H1 (cell line): ENCODE results near the gene CCDC196. TPM values are rescaled to one million over a fixed set of nuclear protein-coding genes. Genes with fewer than 3 reads are reported as not detected.

Source experiments
- CTCF ChIA-PET: fragments of 300-600 bp; sonication (Branson Sonifier 250); formaldehyde crosslinking; loops from one replicate; lab custom pipeline; 2021; ENCODE audit not compliant: partially characterized antibody; lab: Charles Lee
- POLR2A ChIA-PET: fragments of 300-600 bp; sonication (Branson Sonifier 250); formaldehyde crosslinking; loops from one replicate; lab custom pipeline; 2021; ENCODE audit warnings: inconsistent platforms; ENCODE audit not compliant: partially characterized antibody; lab: Charles Lee
- DNase-seq, 2 experiments: peaks; one replicate each; pipeline versions ENCODE4 v3.0.0 to v3.0.0-alpha.2; 2010 to 2022; ENCODE audit warnings: low spot score in 2 of 2, low read depth in 1 of 2, mixed read lengths in 1 of 2
- FAIRE-seq: peaks from 2 replicates; lab custom pipeline; 2011; peaks lifted over from hg19 to GRCh38; lab: Jason Lieb, UNC
- H2AFZ ChIP-seq: 2 replicates; pipeline ENCODE4 v1.8.1; 2012; ENCODE audit warnings: low read length, inconsistent platforms
- H2AK5ac ChIP-seq: 2 replicates; pipeline ENCODE4 v1.6.1; 2013; ENCODE audit warnings: low read depth, low read length
- H2BK120ac ChIP-seq: replicated peaks from 2 replicates; pipeline ENCODE3; 2013; ENCODE audit warnings: low read depth, low read length, inconsistent platforms
- H2BK12ac ChIP-seq: 2 replicates; pipeline ENCODE4 v1.6.1; 2013; ENCODE audit warnings: low read depth, low read length
- H2BK15ac ChIP-seq: 2 replicates; pipeline ENCODE4 v1.6.1; 2013; ENCODE audit warnings: low read length
- H2BK20ac ChIP-seq: 2 replicates; pipeline ENCODE4 v1.6.1; 2013; ENCODE audit warnings: low read length
- H2BK5ac ChIP-seq: 2 replicates; pipeline ENCODE4 v1.6.1; 2013; ENCODE audit warnings: low read depth, low read length
- H3K14ac ChIP-seq: 2 replicates; pipeline ENCODE4 v1.6.1; 2013; ENCODE audit warnings: inconsistent platforms; ENCODE audit not compliant: insufficient read length
- H3K18ac ChIP-seq: 2 replicates; pipeline ENCODE4 v1.6.1; 2013; ENCODE audit warnings: low read length; ENCODE audit errors: extremely low read depth
- H3K23ac ChIP-seq: 2 replicates; pipeline ENCODE4 v1.6.1; 2013; ENCODE audit warnings: inconsistent platforms; ENCODE audit not compliant: insufficient read length
- H3K23me2 ChIP-seq: 2 replicates; pipeline ENCODE4 v1.6.1; 2013; ENCODE audit warnings: low read depth, low read length
- H3K27ac ChIP-seq: 2 replicates; pipeline ENCODE4 v1.6.1; 2011; ENCODE audit warnings: low read depth, low read length, inconsistent platforms
- H3K27me3 ChIP-seq, 4 experiments: replicated peaks in 1 of 4; 1 replicate in 1 of 4; 2 replicates in 3 of 4; pipeline versions ENCODE4 v1.6.1 to v1.8.1; 2011 to 2013; ENCODE audit warnings: low read length in 3 of 4, mild to moderate bottlenecking in 3 of 4, inconsistent platforms in 2 of 4, mixed read lengths in 2 of 4, moderate library complexity in 1 of 4; ENCODE audit not compliant: control insufficient read depth in 3 of 4, insufficient read depth in 3 of 4; ENCODE audit errors: extremely low read depth in 1 of 4
- H3K36me3 ChIP-seq, 4 experiments: 2 replicates each; pipeline versions ENCODE4 v1.6.1 to v1.8.1; 2011 to 2013; ENCODE audit warnings: mild to moderate bottlenecking in 4 of 4, low read length in 3 of 4, moderate library complexity in 2 of 4, control low read depth in 1 of 4, inconsistent platforms in 1 of 4; ENCODE audit not compliant: insufficient read depth in 4 of 4, control insufficient read depth in 2 of 4
- H3K4ac ChIP-seq: replicated peaks from 2 replicates; pipeline ENCODE3; 2013; ENCODE audit warnings: low read length, low read depth, mixed read lengths, inconsistent platforms; ENCODE audit not compliant: insufficient read length
- H3K4me1 ChIP-seq, 4 experiments: replicated peaks in 1 of 4; 1 replicate in 1 of 4; 2 replicates in 3 of 4; pipeline versions ENCODE4 v1.6.1 to v1.8.1; 2011 to 2013; ENCODE audit warnings: low read length in 3 of 4, inconsistent platforms in 2 of 4, mixed read lengths in 1 of 4; ENCODE audit not compliant: insufficient read depth in 4 of 4, control insufficient read depth in 3 of 4
- H3K4me2 ChIP-seq, 2 experiments: 2 replicates each; pipeline versions ENCODE4 v1.6.1 to v1.8.1; 2011 to 2013; ENCODE audit warnings: low read depth in 2 of 2, low read length in 2 of 2, control low read depth in 1 of 2, inconsistent platforms in 1 of 2, mild to moderate bottlenecking in 1 of 2; ENCODE audit not compliant: insufficient read depth in 1 of 2
- H3K4me3 ChIP-seq, 4 experiments: fragments of 200-600, 300-600 bp in 1 of 4; sonication (generic), shearing (Covaris generic), sonication (Bioruptor Twin) in 1 of 4; 2 replicates each; pipeline versions ENCODE4 v1.5.1 to v1.8.1; 2011 to 2016; ENCODE audit warnings: low read length in 4 of 4, low read depth in 3 of 4, control low read depth in 2 of 4, inconsistent platforms in 2 of 4, mild to moderate bottlenecking in 2 of 4, mixed read lengths in 1 of 4, moderate library complexity in 1 of 4; ENCODE audit not compliant: insufficient read depth in 2 of 4; ENCODE audit errors: extremely low read depth in 1 of 4
- H3K56ac ChIP-seq: replicated peaks from 2 replicates; pipeline ENCODE3; 2013; ENCODE audit warnings: low read depth, mild to moderate bottlenecking, mixed read lengths, low read length, inconsistent platforms; ENCODE audit not compliant: insufficient read length
- H3K79me1 ChIP-seq: 2 replicates; pipeline ENCODE4 v1.6.1; 2013; ENCODE audit warnings: low read depth, low read length, control low read depth
- H3K79me2 ChIP-seq, 2 experiments: 2 replicates each; pipeline versions ENCODE4 v1.6.1 to v1.8.1; 2012 to 2013; ENCODE audit warnings: low read length in 2 of 2, mild to moderate bottlenecking in 2 of 2, inconsistent platforms in 1 of 2; ENCODE audit not compliant: insufficient read depth in 2 of 2, control insufficient read depth in 1 of 2
- H3K9ac ChIP-seq, 4 experiments: replicated peaks in 1 of 4; 1 replicate in 1 of 4; 2 replicates in 3 of 4; pipeline versions ENCODE4 v1.6.1 to v1.8.1; 2011 to 2013; ENCODE audit warnings: low read depth in 3 of 4, low read length in 3 of 4, control low read depth in 2 of 4, mild to moderate bottlenecking in 2 of 4, moderate library complexity in 2 of 4, inconsistent platforms in 1 of 4; ENCODE audit errors: extremely low read depth in 1 of 4
- H3K9me3 ChIP-seq, 2 experiments: 2 replicates each; pipeline versions ENCODE4 v1.6.1 to v1.8.1; 2012 to 2013; ENCODE audit warnings: mild to moderate bottlenecking in 2 of 2, moderate library complexity in 2 of 2, control low read depth in 1 of 2, inconsistent platforms in 1 of 2, low read depth in 1 of 2, low read length in 1 of 2, mixed read lengths in 1 of 2; ENCODE audit not compliant: insufficient read depth in 2 of 2
- H4K20me1 ChIP-seq, 2 experiments: replicated peaks in 1 of 2; 2 replicates each; pipeline versions ENCODE3 to v1.8.1; 2011 to 2013; ENCODE audit warnings: inconsistent platforms in 2 of 2, low read length in 2 of 2, mild to moderate bottlenecking in 1 of 2; ENCODE audit not compliant: insufficient read depth in 2 of 2, control insufficient read depth in 1 of 2
- H4K5ac ChIP-seq: 2 replicates; pipeline ENCODE4 v1.6.1; 2013; ENCODE audit warnings: low read length, low read depth, mixed read lengths, inconsistent platforms; ENCODE audit not compliant: insufficient read length
- H4K8ac ChIP-seq: 2 replicates; pipeline ENCODE4 v1.8.0; 2013; ENCODE audit warnings: mild to moderate bottlenecking, moderate library complexity, low read length, inconsistent platforms; ENCODE audit not compliant: insufficient read depth; ENCODE audit errors: extremely low read depth
- H4K91ac ChIP-seq: replicated peaks from 2 replicates; pipeline ENCODE3; 2013; ENCODE audit warnings: low read length, mixed read lengths, inconsistent platforms; ENCODE audit not compliant: insufficient read length
- BCL11A ChIP-seq, 2 experiments: IDR thresholded peaks; one replicate each; pipeline ENCODE4 v1.6.1; 2011; ENCODE audit warnings: low read depth in 2 of 2, low read length in 2 of 2, mild to moderate bottlenecking in 2 of 2
- CBX8 ChIP-seq: fragments of 300-800, 300-1000 bp; sonication (generic); IDR thresholded peaks from 2 replicates; pipeline ENCODE4 v1.7.1; 2016; ENCODE audit warnings: low read depth, low read length, borderline replicate concordance
- NRF1 ChIP-seq: IDR thresholded peaks from 2 replicates; pipeline ENCODE4 v1.6.1; 2011; ENCODE audit warnings: mild to moderate bottlenecking, low read depth, low read length, improper control_type of control experiment
- SUZ12 ChIP-seq: fragments of 200-600 bp; sonication (generic); IDR thresholded peaks from 2 replicates; pipeline ENCODE4 v1.6.1; 2012; ENCODE audit warnings: mild to moderate bottlenecking, inconsistent platforms, low read length, moderate library complexity, mixed read lengths
- TAF7 ChIP-seq: optimal IDR thresholded peaks from 2 replicates; pipeline ENCODE3; 2011; ENCODE audit warnings: low read depth, mild to moderate bottlenecking, inconsistent platforms, low read length, moderate library complexity, borderline replicate concordance
- USF2 ChIP-seq: IDR thresholded peaks from 2 replicates; pipeline ENCODE4 v1.6.1; 2011; ENCODE audit warnings: low read length, improper control_type of control experiment
- WGBS, 2 experiments: shearing (Covaris generic) in 1 of 2; methylation state at CpG; one replicate each; pipeline versions ENCODE4 v1.1.6 to v1.1.7; 2013 to 2015; ENCODE audit warnings: low lambda C conversion rate in 2 of 2, mixed read lengths in 2 of 2, inconsistent platforms in 1 of 2, low coverage in 1 of 2, missing lambda C conversion rate in 1 of 2; ENCODE audit not compliant: insufficient replicate concordance in 2 of 2, insufficient coverage in 1 of 2, insufficient read length in 1 of 2; ENCODE audit errors: extremely low coverage in 1 of 2, missing lambda C conversion rate in 1 of 2; 5-methylcytosine and 5-hydroxymethylcytosine counted together
- polyA plus RNA-seq, 7 experiments: library from polyadenylated mRNA; depleted of rRNA in 3 of 7; stranded (reverse) in 5 of 7; unstranded in 2 of 7; fragments of >200 nt in 5 of 7; fragments of 200-250 nt in 2 of 7; gene quantifications; 1 replicate in 5 of 7; 2 replicates in 1 of 7; 4 replicates in 1 of 7; pipeline versions ENCODE4 v1.2.1 to v1.2.3, GENCODE V29; 2011 to 2013; ENCODE audit warnings: missing spikeins in 2 of 7, mixed read lengths in 2 of 7
- total RNA-seq: library from RNA; stranded (reverse); fragmentation: NEBNext Ultra II Directional; extraction: Animal tissue kit (Norgen Biotek cat#: 25700); gene quantifications from 2 replicates; pipeline ENCODE4 v1.2.1, GENCODE V29; 2021

The CCDC196 gene
- total and polyA plus RNA-seq, 2 of the 8 experiments (the other 6 are each of a cell fraction or from before 2014, with no cell fraction given): not detected

GRCh38 chr14:66496911-66497310 is 10.7 kb downstream of the CCDC196 start:
- H2BK120ac ChIP-seq: no peak overlapping the region
- no peak overlapping the region for H2BK15ac ChIP-seq
- no peak overlapping the region for H3K4me3 ChIP-seq
- H2BK20ac ChIP-seq: no peak overlapping the region
- no peak overlapping the region for H3K4me2 ChIP-seq
- H2BK12ac ChIP-seq: no peak overlapping the region
- WGBS, 2 experiments: 97% methylated on average over 2 of the region's 2 CpGs; no CpG with 5 or more reads in 1 of the 2 experiments
- H3K27me3 ChIP-seq: no peaks in the 10 kb centered on the region
- H3K4ac ChIP-seq: no peak overlapping the region
- H3K9me3 ChIP-seq: no peaks in the 10 kb centered on the region
- no peaks in the 10 kb centered on the region for H3K36me3 ChIP-seq
- H3K27ac ChIP-seq: no peak overlapping the region
- H3K79me1 ChIP-seq: no peaks in the 10 kb centered on the region
- DNase-seq (no peak), FAIRE-seq (no peak)
- no peak overlapping the region for H2AK5ac ChIP-seq
- POLR2A ChIA-PET: no interaction called here
- H4K8ac ChIP-seq: no peak overlapping the region
- H4K91ac ChIP-seq: no peak overlapping the region
- no peaks in the 10 kb centered on the region for H3K79me2 ChIP-seq
- no peak overlapping the region for H3K56ac ChIP-seq
- H2AFZ ChIP-seq: no peak overlapping the region
- H3K23ac ChIP-seq: no peak overlapping the region
- no peaks in the 10 kb centered on the region for H3K23me2 ChIP-seq
- no peak overlapping the region for H3K18ac ChIP-seq
- no peaks in the 10 kb centered on the region for H3K4me1 ChIP-seq
- H3K9ac ChIP-seq: no peak overlapping the region
- H2BK5ac ChIP-seq: no peak overlapping the region
- CTCF ChIA-PET: interaction anchor here (0.7 to 2.8 kb wide), 6 partner anchors 13 to 165 kb away, joined by 3 to 9 read pairs (median 4); no protein-coding TSS in a partner anchor
- H3K14ac ChIP-seq: no peak overlapping the region
- H4K5ac ChIP-seq: no peak overlapping the region
- H4K20me1 ChIP-seq: no peaks in the 10 kb centered on the region
- TF ChIP-seq NRF1 (no peak), CBX8 (no peak), USF2 (no peak), TAF7 (no peak), SUZ12 (no peak), BCL11A (IDR thresholded peaks at IDR 0.05; ENCODE audit: low read depth in 2 of 2, low read length in 2 of 2) (no peak)
